Measurements from ENCODE around the gene REG3A.

Gene REG3A

DNA sequence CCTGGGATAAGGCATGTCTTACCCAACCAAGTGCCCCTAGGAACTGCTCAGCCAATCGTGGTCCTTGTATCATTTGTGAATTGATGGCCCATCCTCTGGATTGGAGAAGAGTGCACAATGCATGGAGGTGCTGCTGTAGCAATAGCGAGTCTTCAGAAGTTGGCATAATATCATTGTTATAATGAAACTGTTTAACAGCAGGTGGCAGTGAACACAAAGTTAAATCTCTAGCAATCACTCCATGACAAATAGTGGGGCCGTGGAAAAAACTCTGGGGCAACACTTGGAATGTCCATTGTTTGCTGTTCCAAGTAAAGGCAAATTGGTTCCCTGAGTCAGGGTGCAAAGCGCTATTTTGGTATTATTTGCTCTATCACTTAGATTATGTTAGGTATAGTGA lies 27.9 kb downstream of the REG3A start:
- Histone ChIP-seq H3K4me2 (ENCODE audit: low read depth, low read length, poor library complexity, severe bottlenecking) (no peak overlapping the region), H2AFZ (ENCODE audit: low read length) (no peak overlapping the region), H3F3A (ENCODE audit: low read depth) (no peaks in the 10 kb centered on the region), H3K9me3 (ENCODE audit: insufficient read depth, low read depth, low read length) (no peaks in the 10 kb centered on the region), H3K36me3 (ENCODE audit: insufficient read depth, low read length) (no peaks in the 10 kb centered on the region), H3K9me2 (replicated peaks; ENCODE audit: low read depth, low read length) (no peaks in the 10 kb centered on the region), H3K4me3 (ENCODE audit: low read length, poor library complexity, severe bottlenecking) (no peak overlapping the region), H3K27me3 (ENCODE audit: insufficient read depth, low read length, poor library complexity, severe bottlenecking) (no peaks in the 10 kb centered on the region), H3K9ac (ENCODE audit: low read depth, low read length, poor library complexity, severe bottlenecking) (no peak overlapping the region), H3K79me2 (ENCODE audit: insufficient read depth, low read length) (no peaks in the 10 kb centered on the region), H4K20me1 (ENCODE audit: insufficient read depth, low read length, poor library complexity, severe bottlenecking) (no peaks in the 10 kb centered on the region), H3K4me1 (ENCODE audit: insufficient read depth, low read length, poor library complexity, severe bottlenecking) (no peaks in the 10 kb centered on the region)
- TF ChIP-seq, protein P1, sequence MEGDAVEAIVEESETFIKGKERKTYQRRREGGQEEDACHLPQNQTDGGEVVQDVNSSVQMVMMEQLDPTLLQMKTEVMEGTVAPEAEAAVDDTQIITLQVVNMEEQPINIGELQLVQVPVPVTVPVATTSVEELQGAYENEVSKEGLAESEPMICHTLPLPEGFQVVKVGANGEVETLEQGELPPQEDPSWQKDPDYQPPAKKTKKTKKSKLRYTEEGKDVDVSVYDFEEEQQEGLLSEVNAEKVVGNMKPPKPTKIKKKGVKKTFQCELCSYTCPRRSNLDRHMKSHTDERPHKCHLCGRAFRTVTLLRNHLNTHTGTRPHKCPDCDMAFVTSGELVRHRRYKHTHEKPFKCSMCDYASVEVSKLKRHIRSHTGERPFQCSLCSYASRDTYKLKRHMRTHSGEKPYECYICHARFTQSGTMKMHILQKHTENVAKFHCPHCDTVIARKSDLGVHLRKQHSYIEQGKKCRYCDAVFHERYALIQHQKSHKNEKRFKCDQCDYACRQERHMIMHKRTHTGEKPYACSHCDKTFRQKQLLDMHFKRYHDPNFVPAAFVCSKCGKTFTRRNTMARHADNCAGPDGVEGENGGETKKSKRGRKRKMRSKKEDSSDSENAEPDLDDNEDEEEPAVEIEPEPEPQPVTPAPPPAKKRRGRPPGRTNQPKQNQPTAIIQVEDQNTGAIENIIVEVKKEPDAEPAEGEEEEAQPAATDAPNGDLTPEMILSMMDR (conservative IDR thresholded peaks at IDR 0.05; ENCODE audit: low read length), result no peak
- no peak for TF ChIP-seq EZH2phosphoT487 (IDR thresholded peaks at IDR 0.05; ENCODE audit: borderline replicate concordance)

DNA sequence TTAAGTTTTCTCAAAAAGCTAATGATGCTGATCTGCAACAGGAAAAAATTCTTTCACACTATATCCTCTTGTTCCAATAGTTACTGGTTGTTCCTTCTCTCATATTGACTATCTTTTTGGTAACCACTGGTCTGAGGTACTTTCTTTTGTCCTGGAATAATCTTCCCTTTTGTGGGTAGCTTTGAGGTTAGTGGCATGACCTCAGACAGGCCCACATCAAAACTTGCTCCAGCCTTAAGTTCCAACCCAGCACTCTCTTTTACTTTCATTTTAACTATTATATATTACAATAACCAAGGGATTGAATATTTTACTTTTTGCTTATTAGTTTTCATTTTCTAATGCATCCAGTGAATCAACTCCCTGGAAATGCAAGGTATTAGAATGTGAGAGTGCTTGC lies 29.7 kb downstream of the REG3A start:
- H3K9me2 ChIP-seq (replicated peaks; ENCODE audit: low read depth, low read length), result no peaks in the 10 kb centered on the region
- TF ChIP-seq, protein P1 (conservative IDR thresholded peaks at IDR 0.05; ENCODE audit: low read length), result no peak
- TF ChIP-seq EZH2phosphoT487 (IDR thresholded peaks at IDR 0.05; ENCODE audit: borderline replicate concordance), result no peak

DNA sequence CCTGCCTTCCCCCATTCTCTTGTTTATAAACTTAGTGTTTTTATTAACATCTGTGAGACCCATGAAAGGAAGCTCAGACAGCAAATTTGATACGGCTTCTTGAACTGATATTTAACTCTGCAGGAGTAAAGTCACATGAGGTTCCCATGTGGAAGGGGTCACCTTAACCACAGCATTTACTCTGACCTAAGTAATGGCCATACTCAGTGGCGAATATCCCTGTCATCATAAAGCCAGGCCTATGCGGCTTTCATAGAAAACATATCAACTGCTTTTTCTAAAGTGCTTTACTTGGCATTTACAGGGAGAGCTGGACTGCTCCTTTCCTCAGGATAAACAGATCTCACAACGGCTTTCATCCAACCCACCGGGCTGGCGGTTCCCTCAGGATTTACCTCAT lies 30.3 kb downstream of the REG3A start:
- Histone ChIP-seq H3K36me3 (ENCODE audit: insufficient read depth, low read length) (no peaks in the 10 kb centered on the region), H3K79me2 (ENCODE audit: insufficient read depth, low read length) (no peaks in the 10 kb centered on the region), H3K4me2 (ENCODE audit: low read depth, low read length, poor library complexity, severe bottlenecking) (no peak overlapping the region), H3F3A (ENCODE audit: low read depth) (no peaks in the 10 kb centered on the region), H3K27me3 (ENCODE audit: insufficient read depth, low read length, poor library complexity, severe bottlenecking) (no peaks in the 10 kb centered on the region), H3K9me2 (replicated peaks; ENCODE audit: low read depth, low read length) (no peaks in the 10 kb centered on the region), H4K20me1 (ENCODE audit: insufficient read depth, low read length, poor library complexity, severe bottlenecking) (no peaks in the 10 kb centered on the region), H3K9me3 (ENCODE audit: insufficient read depth, low read depth, low read length) (no peaks in the 10 kb centered on the region), H3K4me1 (ENCODE audit: insufficient read depth, low read length, poor library complexity, severe bottlenecking) (no peaks in the 10 kb centered on the region), H3K4me3 (ENCODE audit: low read length, poor library complexity, severe bottlenecking) (no peak overlapping the region), H3K9ac (ENCODE audit: low read depth, low read length, poor library complexity, severe bottlenecking) (no peak overlapping the region), H2AFZ (ENCODE audit: low read length) (no peak overlapping the region)
- no peak for TF ChIP-seq EZH2phosphoT487 (IDR thresholded peaks at IDR 0.05; ENCODE audit: borderline replicate concordance)
- TF ChIP-seq, protein P1 (conservative IDR thresholded peaks at IDR 0.05; ENCODE audit: low read length), result no peak

More for the DNA sequence above, 29.7 kb downstream of the REG3A start:
- H4K20me1 ChIP-seq (ENCODE audit: insufficient read depth, low read length, poor library complexity, severe bottlenecking), result no peaks in the 10 kb centered on the region
- no peaks in the 10 kb centered on the region for H3K79me2 ChIP-seq (ENCODE audit: insufficient read depth, low read length)
- H3K27me3 ChIP-seq (ENCODE audit: insufficient read depth, low read length, poor library complexity, severe bottlenecking), result no peaks in the 10 kb centered on the region
- H3K4me3 ChIP-seq (ENCODE audit: low read length, poor library complexity, severe bottlenecking), result no peak overlapping the region
- no peaks in the 10 kb centered on the region for H3K4me1 ChIP-seq (ENCODE audit: insufficient read depth, low read length, poor library complexity, severe bottlenecking)
- H2AFZ ChIP-seq (ENCODE audit: low read length), result no peak overlapping the region
- H3K9ac ChIP-seq (ENCODE audit: low read depth, low read length, poor library complexity, severe bottlenecking), result no peak overlapping the region
- no peaks in the 10 kb centered on the region for H3K36me3 ChIP-seq (ENCODE audit: insufficient read depth, low read length)
- H3K9me3 ChIP-seq (ENCODE audit: insufficient read depth, low read depth, low read length), result no peaks in the 10 kb centered on the region
- H3F3A ChIP-seq (ENCODE audit: low read depth), result no peaks in the 10 kb centered on the region
- no peak overlapping the region for H3K4me2 ChIP-seq (ENCODE audit: low read depth, low read length, poor library complexity, severe bottlenecking)
